ENCODE data around the gene TYRO3. TPM values are rescaled to one million over a fixed set of nuclear protein-coding genes. Genes with fewer than 3 reads are reported as not detected.

TYRO3 gene
- total and polyA plus RNA-seq, 2 of the 13 experiments (the other 11 are each of a cell fraction or from before 2014, with no cell fraction given), result 24.0 to 43.6 TPM

GRCh38 chr15:41559239-41559782, 299 bp downstream of the TYRO3 start (continued):
- TF ChIP-seq YY1 (IDR thresholded peaks at IDR 0.05; ENCODE audit: insufficient read depth, insufficient replicate concordance, low read depth, low read length) (peak; percentile 7), GMEB2 (CRISPR knock-in tag; IDR thresholded peaks at IDR 0.05; ENCODE audit: low read depth) (no peak), ZFY (CRISPR knock-in tag; IDR thresholded peaks at IDR 0.05) (peak; percentile 50; the same call in 1 of the 2 replicates), THAP8 (CRISPR knock-in tag; IDR thresholded peaks at IDR 0.05; ENCODE audit: borderline replicate concordance) (no peak), KDM5A (IDR thresholded peaks at IDR 0.05; ENCODE audit: borderline replicate concordance, low read length) (no peak), ZNF138 (CRISPR knock-in tag; IDR thresholded peaks at IDR 0.05; ENCODE audit: low read depth) (no peak), POLR2AphosphoS5 (IDR thresholded peaks at IDR 0.05; ENCODE audit: low read depth, low read length) (no peak), HMGXB4 (CRISPR knock-in tag; IDR thresholded peaks at IDR 0.05; ENCODE audit: borderline replicate concordance in 1 of 2, low read depth in 1 of 2) (0 out of 4 replicates have a peak, but pooled peaks of 1 of the 2 experiments have one; percentile 18), FOSL1 (CRISPR knock-in tag; IDR thresholded peaks at IDR 0.05; ENCODE audit: borderline replicate concordance) (no peak)

Measured in HepG2 (cell line).